Endothelial cell (in vitro differentiated cells): Measurements from ENCODE around the gene ZNF438. TPM values are rescaled to one million over a fixed set of nuclear protein-coding genes. Genes with fewer than 3 reads are reported as not detected.

Experiments
- DNase-seq: peaks from one replicate; pipeline ENCODE4 v3.0.0; 2021; ENCODE audit warnings: low spot score
- H3K27ac Mint-ChIP-seq: one replicate; pipeline ENCODE4 v1.8.0; 2021; ENCODE audit warnings: mixed read lengths, inconsistent platforms; ENCODE audit not compliant: unreplicated experiment
- H3K27me3 Mint-ChIP-seq: one replicate; pipeline ENCODE4 v1.8.0; 2021; ENCODE audit warnings: mild to moderate bottlenecking, moderate library complexity, mixed read lengths, inconsistent platforms; ENCODE audit not compliant: unreplicated experiment
- H3K36me3 Mint-ChIP-seq: one replicate; pipeline ENCODE4 v1.8.0; 2021; ENCODE audit warnings: mild to moderate bottlenecking, low read depth, mixed read lengths, inconsistent platforms; ENCODE audit not compliant: unreplicated experiment
- H3K4me1 Mint-ChIP-seq: one replicate; pipeline ENCODE4 v1.8.0; 2021; ENCODE audit warnings: mild to moderate bottlenecking, mixed read lengths, inconsistent platforms; ENCODE audit not compliant: unreplicated experiment
- H3K4me3 Mint-ChIP-seq: one replicate; pipeline ENCODE4 v1.8.0; 2021; ENCODE audit warnings: mild to moderate bottlenecking, mixed read lengths, inconsistent platforms; ENCODE audit not compliant: unreplicated experiment
- H3K9me3 Mint-ChIP-seq: one replicate; pipeline ENCODE4 v1.8.0; 2021; ENCODE audit warnings: mixed read lengths, inconsistent platforms; ENCODE audit not compliant: unreplicated experiment
- CTCF ChIP-seq: fragments of 200-600 bp; sonication (generic); IDR thresholded peaks from one replicate; pipeline ENCODE4 v1.5.0; 2021; ENCODE audit warnings: antibody characterized with exemption; ENCODE audit not compliant: unreplicated experiment
- total RNA-seq: library from RNA; stranded (reverse); fragmentation: NEBNext Ultra II Directional; extraction: Animal tissue kit (Norgen Biotek cat#: 25700); gene quantifications from one replicate; pipeline ENCODE4 v1.2.1, GENCODE V29; 2021; ENCODE audit not compliant: unreplicated experiment

Gene ZNF438
- total RNA-seq, 1 donor from 2014 or later: 4.3 TPM

- no peaks in the 10 kb centered on the region for H3K4me1 Mint-ChIP-seq
- no peaks in the 10 kb centered on the region for H3K27me3 Mint-ChIP-seq
- no peak overlapping the region for H3K4me3 Mint-ChIP-seq
- TF ChIP-seq CTCF: no peak
- H3K36me3 Mint-ChIP-seq: peaks cover 4% of the 10 kb centered on the region
- H3K9me3 Mint-ChIP-seq: no peaks in the 10 kb centered on the region
- H3K27ac Mint-ChIP-seq: no peak overlapping the region
- no peak for DNase-seq
Measured at GRCh38 chr10:30980951-30981616, 50.6 kb downstream of the ZNF438 start.

GRCh38 chr10:30979956-30980355, 51.7 kb downstream of the ZNF438 start:
- no peak for TF ChIP-seq CTCF
- Mint-ChIP-seq H3K27ac (no peak overlapping the region), H3K4me3 (no peak overlapping the region), H3K27me3 (no peaks in the 10 kb centered on the region), H3K36me3 (peaks cover 4% of the 10 kb centered on the region), H3K4me1 (no peaks in the 10 kb centered on the region), H3K9me3 (no peaks in the 10 kb centered on the region)
- DNase-seq: no peak

- no peaks in the 10 kb centered on the region for H3K27me3 Mint-ChIP-seq
- no peak for DNase-seq
- H3K27ac Mint-ChIP-seq: no peak overlapping the region
- H3K4me1 Mint-ChIP-seq: no peaks in the 10 kb centered on the region
- TF ChIP-seq CTCF: no peak
- peaks cover 4% of the 10 kb centered on the region for H3K36me3 Mint-ChIP-seq
- no peaks in the 10 kb centered on the region for H3K9me3 Mint-ChIP-seq
- no peak overlapping the region for H3K4me3 Mint-ChIP-seq
Measured at GRCh38 chr10:30978843-30979242, 52.8 kb downstream of the ZNF438 start.

DNA sequence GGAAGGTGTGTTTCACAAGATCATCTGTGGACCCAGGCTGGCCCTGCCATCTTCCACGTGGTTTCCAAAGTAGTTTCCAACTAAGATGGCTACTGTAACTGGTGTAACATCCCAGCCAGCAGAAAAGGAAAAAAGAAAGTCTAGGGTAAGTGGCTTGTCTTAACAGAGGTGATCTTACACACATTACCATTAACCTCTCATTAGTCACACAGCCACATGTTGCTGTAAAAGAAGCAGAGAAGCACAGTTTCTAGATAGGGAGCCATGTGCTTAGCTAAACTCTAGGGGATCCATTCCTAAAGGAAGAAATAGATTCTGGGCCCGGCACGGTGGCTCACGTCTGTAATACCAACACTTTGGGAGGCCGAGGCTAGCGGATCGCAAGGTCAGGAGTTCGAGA, 54.3 kb downstream of the ZNF438 start:
- no peak overlapping the region for H3K4me3 Mint-ChIP-seq
- H3K27me3 Mint-ChIP-seq: no peaks in the 10 kb centered on the region
- DNase-seq: no peak
- TF ChIP-seq CTCF: no peak
- H3K36me3 Mint-ChIP-seq: peaks cover 4% of the 10 kb centered on the region
- no peak overlapping the region for H3K27ac Mint-ChIP-seq
- H3K9me3 Mint-ChIP-seq: no peaks in the 10 kb centered on the region
- no peaks in the 10 kb centered on the region for H3K4me1 Mint-ChIP-seq

- Mint-ChIP-seq H3K9me3 (no peaks in the 10 kb centered on the region), H3K27me3 (no peaks in the 10 kb centered on the region), H3K4me1 (no peaks in the 10 kb centered on the region), H3K4me3 (no peak overlapping the region), H3K36me3 (no peaks in the 10 kb centered on the region), H3K27ac (no peak overlapping the region)
- no peak for TF ChIP-seq CTCF
- no peak for DNase-seq
Measured at GRCh38 chr10:30974773-30975415, 56.8 kb downstream of the ZNF438 start.
